ENCODE results near the gene PPP2R2B. TPM values are rescaled to one million over a fixed set of nuclear protein-coding genes. Genes with fewer than 3 reads are reported as not detected.

PPP2R2B gene
- total and polyA plus RNA-seq, 2 donors (not counting 3 experiments of a cell fraction or from before 2014, with no cell fraction given) = not detected

DNA sequence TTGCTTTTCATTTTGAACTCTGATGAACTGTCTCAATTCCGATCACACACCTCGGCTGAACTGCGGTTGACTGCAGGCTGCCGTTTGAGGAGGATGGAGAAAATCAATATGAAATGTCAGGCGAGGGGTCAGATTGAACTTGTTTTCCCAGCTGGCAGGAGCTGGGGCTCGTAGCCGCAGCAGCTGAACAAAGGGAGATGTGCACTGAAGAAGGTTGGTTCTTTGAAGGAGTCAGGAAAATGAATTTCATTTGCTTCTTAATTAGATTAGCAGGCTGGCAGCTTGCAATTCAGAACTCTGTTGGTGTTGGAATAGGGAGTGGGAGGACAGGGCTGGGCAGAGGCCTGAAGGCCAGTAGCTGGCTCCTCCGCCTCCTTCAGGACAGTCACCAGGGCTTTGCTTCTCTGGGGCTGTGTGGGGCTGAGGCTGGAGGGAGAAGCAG lies 245.2 kb downstream of the PPP2R2B start:
- ChIA-PET POLR2A (no interaction called here), CTCF (no interaction called here)
- H3K27me3 ChIP-seq (ENCODE audit: control insufficient read depth in 2 of 2, insufficient read depth in 2 of 2, low read length in 2 of 2) = no peaks in the 10 kb centered on the region
- H2AFZ ChIP-seq (ENCODE audit: low read depth, low read length) = no peak overlapping the region
- no peaks in the 10 kb centered on the region for H3K36me3 ChIP-seq (ENCODE audit: control insufficient read depth in 2 of 2, extremely low read depth in 1 of 2, insufficient read depth in 2 of 2, low read length in 2 of 2)
- BruUV-seq (replicated peaks) = no TSS peak
- H3K4me2 ChIP-seq (ENCODE audit: insufficient read depth, low read length) = no peak overlapping the region
- dilution Hi-C loops (cut with MboI; ENCODE audit: extremely low pct_ligation_motif_present, low sequenced_read_pairs) (no loop called here), intact Hi-C loops (cut with micrococcal nuclease) (no loop called here)
- no peaks in the 10 kb centered on the region for H3K9me3 ChIP-seq (replicated peaks; ENCODE audit: control insufficient read depth, insufficient read depth, low read length)
- DNase-seq (ENCODE audit: low read depth, low spot score) = no peak
- H4K20me1 ChIP-seq (replicated peaks; ENCODE audit: control insufficient read depth, extremely low read depth, insufficient read depth, low read length) = no peaks in the 10 kb centered on the region
- no peak overlapping the region for H3K4me3 ChIP-seq (replicated peaks in 1 of 3; ENCODE audit: insufficient read depth in 1 of 3, low read depth in 1 of 3, low read length in 3 of 3)
- no peak for TF ChIP-seq JUN (IDR thresholded peaks at IDR 0.05; ENCODE audit: borderline replicate concordance, insufficient read depth, insufficient read length, low read depth)
- no peak for TF ChIP-seq MAX (IDR thresholded peaks at IDR 0.05; ENCODE audit: insufficient read depth, insufficient read length)
- no peak for TF ChIP-seq POLR2AphosphoS5 (IDR thresholded peaks at IDR 0.05; ENCODE audit: insufficient read depth, low read depth, low read length)
- no peak for TF ChIP-seq MYC (IDR thresholded peaks at IDR 0.05; ENCODE audit: low read depth, low read length)
- no peak for TF ChIP-seq CTCF (IDR thresholded peaks at IDR 0.05; ENCODE audit: extremely low read depth in 1 of 2, insufficient read depth in 1 of 2, low read depth in 1 of 2, low read length in 2 of 2)
- TF ChIP-seq EZH2 (IDR thresholded peaks at IDR 0.05; ENCODE audit: borderline replicate concordance, low read depth, low read length, severe bottlenecking) = no peak
- no peak for TF ChIP-seq GATA2 (IDR thresholded peaks at IDR 0.05; ENCODE audit: insufficient read depth, insufficient read length, low read depth, low read length)
- no peak for TF ChIP-seq POLR2A (IDR thresholded peaks at IDR 0.05; ENCODE audit: low read depth, low read length)
- TF ChIP-seq FOS (IDR thresholded peaks at IDR 0.05; ENCODE audit: borderline replicate concordance, insufficient read depth, low read length) = no peak
- no peaks in the 10 kb centered on the region for H3K9me1 ChIP-seq (replicated peaks; ENCODE audit: control insufficient read depth, extremely low read depth, insufficient read depth, low read length)
- no peak overlapping the region for H3K9ac ChIP-seq (replicated peaks; ENCODE audit: extremely low read depth, insufficient read depth, low read length)
- H3K4me1 ChIP-seq (ENCODE audit: control insufficient read depth, extremely low read depth, insufficient read depth, low read length) = no peaks in the 10 kb centered on the region
- no peak for FAIRE-seq
- no peaks in the 10 kb centered on the region for H3K79me2 ChIP-seq (ENCODE audit: control insufficient read depth, insufficient read depth, low read length)
- H3K27ac ChIP-seq (ENCODE audit: insufficient read depth, low read depth, low read length) = no peak overlapping the region
